Right kidney (tissue), 1 donor: Measurements from ENCODE around the gene CCT6A.
"Not testable (repeated sequence)": the region's sequence is repeated elsewhere in the genome, so short reads cannot be mapped to it uniquely, and the experiment has no call there.

Experiments
- DNase-seq: peaks from one replicate; pipeline ENCODE4 v3.0.0-alpha.2; 2016

The CCT6A gene

DNA sequence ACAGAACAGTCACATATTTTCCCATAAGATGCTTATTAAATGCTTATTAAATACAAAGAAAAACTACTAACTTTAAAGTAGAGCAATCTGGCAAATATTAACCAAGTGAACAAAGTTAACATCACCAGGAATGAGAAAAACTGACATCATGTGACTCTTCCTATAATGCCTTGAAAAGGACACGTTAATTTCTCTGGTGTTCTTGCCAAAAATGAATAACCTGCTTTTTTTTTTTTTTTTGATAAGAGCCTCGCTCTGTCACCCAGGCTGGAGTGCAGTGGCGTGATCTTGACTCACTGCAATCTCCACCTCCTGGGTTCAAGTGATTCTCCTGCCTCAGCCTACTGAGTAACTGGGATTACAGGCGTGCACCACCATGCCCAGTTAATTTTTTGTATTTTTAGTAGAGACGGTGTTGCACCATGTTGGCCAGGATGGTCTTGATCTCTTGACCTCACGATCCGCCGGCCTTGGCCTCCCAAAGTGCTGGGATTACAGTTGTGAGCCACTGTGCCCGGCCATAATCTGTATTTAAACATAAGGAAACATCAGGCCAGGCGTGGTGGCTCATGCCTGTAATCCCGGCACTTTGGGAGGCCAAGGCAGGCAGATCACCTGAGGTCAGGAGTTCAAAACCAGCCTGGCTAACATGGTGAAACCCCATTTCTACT is 4.0 kb upstream of the CCT6A start:
- not testable (repeated sequence) for DNase-seq

DNA sequence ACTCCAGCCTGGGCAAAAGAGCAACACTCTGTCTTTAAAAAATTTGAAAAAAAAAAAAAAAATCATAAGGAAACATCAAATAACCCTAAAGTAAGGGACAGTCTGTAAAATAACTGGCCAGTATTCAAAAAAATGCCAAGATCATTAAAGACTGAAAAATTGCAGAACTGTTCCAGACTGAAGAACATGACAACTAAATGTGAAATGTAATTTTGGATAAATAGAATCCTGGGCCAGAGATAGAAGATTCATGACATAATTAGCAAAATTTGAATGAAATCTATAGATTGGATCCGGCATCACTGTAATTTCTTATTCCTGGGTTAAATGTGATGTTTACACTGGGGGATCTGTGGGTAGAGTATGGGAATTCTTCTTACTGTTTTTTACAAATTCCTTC is 3.3 kb upstream of the CCT6A start:
- no peak for DNase-seq

DNA sequence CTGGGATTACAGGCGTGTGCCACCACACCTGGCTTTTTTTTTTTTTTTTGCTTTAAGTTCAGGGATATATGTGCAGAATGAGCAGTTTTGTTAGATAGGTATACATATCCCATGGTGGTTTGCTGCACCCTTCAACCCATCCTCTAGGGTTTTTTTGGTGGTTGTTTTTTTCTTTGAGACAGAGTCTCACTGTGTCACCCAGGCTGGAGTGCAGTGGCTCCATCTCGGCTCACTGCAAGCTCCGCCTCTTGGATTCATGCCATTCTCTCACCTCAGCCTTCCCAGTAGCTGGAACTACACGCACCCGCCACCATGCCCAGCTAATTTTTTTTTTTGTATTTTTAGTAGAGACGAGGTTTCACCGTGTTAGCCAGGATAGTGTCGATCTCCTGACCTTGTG is 2.8 kb upstream of the CCT6A start:
- not testable (repeated sequence) for DNase-seq

DNA sequence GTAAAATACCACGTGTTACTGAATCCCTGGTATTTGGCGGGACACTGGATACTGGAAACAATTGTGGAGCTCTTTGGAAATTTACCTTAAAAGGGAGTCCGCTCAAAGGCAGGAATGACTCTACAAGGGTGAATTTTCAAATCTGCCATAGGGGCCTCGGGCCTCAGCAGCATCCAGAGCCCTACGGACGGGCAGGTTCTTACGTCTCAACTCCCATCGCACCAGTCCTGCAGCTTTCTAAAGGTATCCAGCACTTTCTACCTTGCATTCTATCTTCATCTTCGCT is 569 bp upstream of the CCT6A start:
- no peak for DNase-seq

DNA sequence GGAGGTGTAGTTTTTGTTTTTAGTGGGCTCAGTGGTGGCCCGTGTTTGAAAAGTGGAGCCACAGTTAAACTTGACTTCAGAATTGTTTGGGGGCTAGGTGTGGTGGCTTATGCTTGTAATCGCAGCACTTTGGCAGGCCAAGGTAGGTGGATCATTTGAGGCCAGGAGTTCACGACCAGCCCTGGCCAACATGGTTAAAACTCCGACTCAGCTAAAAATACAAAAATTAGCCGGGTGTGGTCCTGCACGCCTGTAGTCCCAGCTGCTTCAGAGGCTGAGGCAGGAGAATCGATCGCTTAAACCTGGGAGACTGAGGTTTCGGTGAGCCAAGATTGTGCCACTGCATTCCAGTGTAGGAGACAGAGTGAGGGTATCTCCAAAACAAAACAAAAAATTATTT is 1.8 kb downstream of the CCT6A start:
- DNase-seq, result no peak

DNA sequence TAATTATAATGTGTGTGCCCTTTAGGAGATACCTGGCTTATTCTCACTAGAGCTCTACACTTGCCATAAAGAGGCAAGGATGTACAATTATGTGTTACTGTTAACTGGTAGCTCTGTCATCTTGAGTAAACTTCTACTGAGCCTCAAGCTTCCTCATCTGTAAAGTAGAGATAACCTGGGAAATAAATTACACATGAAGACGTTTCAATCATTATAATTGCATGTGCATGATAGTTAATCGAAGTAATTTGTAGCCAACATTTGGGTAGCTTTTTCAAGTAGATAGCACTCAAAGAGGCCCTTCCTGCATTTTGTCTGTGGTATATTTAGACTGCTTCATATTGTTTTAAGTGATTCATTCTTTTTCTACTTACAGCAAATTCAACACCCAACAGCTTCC is 2.4 kb downstream of the CCT6A start:
- DNase-seq, result no peak

DNA sequence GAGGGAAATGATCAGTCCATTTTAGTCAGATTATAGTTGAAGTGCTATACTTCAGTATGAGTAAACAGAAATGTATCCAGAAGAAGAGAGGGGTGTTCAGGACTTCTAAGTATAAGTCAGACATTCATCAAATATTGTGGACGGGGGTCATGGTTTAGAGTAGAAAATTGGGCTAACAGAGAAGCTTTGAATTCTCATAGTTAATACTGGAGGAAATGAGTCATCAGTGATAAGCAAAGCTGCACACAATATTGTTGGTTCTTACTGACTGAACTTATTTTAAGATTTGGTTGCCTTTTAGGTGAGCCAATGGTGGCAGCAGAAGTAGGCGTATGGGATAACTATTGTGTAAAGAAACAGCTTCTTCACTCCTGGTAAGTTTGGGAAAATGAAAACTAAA is 10.8 kb downstream of the CCT6A start:
- no peak for DNase-seq

DNA sequence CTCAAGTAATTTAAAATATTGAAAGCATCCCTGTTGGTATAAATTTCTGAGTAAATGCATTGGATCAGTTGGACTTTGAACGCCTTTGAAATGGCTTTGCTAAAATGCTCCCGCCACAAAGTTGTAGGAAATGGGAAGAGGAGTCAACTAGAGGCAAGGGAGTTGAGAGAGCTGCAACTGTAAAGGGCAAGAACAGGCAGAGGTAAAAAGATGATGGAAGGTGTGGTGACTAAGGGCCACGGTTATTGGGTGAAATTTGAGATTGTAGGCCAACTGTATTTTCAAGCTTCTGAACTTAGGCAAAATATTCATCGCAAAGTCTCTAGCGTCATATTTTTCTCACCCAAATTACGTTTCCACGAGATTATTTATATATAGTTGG is 11.9 kb downstream of the CCT6A start:
- no peak for DNase-seq

DNA sequence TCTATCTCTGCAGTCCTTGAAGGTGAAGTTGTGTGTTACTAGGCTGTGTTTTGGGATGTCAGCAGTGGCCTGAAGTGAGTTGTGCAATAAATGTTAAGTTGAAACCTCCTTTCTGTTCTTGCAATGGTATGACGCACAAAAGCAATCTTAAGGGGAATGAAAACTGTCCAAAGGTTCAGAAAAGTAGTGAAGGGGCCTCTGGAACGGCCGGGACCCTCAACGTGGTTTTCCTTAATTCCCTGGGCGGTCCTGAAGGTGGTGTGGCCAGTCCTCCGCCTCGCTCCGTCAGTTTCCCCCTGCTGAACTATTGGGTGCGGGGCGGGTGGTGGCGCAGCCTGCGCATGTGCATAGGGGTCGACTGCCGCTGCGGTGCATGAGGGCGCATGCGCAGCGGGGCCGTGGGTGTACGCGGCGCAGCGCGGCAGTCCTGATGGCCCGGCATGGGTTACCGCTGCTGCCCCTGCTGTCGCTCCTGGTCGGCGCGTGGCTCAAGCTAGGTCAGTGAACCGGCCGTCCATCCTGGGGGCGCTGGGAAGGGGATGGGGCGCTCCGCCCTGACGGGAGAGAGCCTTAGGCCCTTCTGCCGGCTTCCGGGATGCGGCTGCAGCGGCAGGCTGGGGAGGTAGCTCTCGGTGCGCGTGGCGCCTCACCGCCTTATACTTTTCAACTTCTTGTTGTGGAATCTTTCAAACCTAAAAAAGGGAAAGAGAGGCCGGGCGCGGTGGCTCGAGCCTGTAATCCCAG is 12.5 kb downstream of the CCT6A start, which contains the start of gene SUMF2:
SUMF2 (plus strand) TSS at position 405 of the 744 bp plus-strand sequence; CDS start at position 431, 26 bp downstream.
- peak; percentile 97 for DNase-seq

DNA sequence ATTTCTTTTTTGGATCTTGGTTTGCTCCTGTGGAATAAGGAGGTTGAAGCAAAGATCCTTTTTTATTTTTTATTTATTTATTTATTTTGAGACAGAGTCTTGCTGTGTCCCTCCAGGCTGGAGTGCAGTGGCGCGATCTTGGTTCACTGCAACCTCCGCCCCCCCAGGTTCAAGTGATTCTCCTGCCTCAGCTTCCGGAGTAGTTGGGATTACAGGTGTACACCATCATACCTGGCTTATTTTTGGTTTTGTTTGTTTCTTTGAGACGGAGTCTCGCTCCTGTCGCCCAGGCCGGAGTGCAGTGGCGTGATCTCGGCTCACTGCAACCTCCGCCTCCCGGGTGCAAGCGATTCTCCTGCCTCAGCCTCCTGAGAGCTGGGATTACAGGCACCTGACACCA is 14.8 kb downstream of the CCT6A start:
- not testable (repeated sequence) for DNase-seq

DNA sequence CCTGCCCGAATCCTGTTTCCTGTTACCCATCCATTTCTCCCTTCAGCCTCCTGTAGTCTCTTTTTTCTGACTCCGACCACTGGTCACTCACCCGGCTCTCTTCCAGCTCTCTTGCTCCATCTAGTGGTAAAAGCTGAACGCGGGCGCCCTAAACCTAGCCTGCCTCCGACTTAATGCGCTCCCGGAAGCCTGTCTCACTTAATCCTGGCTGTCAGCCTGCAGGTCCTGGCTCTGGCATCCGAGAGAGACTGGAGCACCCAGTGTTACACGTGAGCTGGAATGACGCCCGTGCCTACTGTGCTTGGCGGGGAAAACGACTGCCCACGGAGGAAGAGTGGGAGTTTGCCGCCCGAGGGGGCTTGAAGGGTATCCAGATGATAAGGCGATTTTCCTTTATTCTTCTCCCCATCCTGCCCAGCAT is 22.8 kb downstream of the CCT6A start:
- DNase-seq, result peak; percentile 74

DNA sequence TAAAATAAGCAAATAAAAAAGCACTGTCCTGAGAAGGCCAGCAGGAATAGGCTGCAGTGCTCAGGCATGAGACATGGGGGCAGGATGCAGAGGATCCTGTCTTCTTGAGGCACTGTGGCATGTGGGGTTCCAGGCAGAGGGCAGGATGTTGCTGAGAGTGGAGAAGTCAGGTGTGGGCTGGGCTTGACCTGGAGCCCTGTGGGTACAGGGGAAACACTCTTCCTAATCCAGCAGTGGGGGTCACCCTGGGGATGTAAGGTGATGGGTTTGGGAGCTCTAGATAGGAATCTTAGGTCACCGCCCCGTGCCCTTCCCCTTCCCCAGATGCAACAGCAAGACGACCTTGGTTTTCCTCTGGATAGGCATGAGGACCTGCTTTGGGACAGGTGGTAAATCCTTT is 26.1 kb downstream of the CCT6A start:
- no peak for DNase-seq

DNA sequence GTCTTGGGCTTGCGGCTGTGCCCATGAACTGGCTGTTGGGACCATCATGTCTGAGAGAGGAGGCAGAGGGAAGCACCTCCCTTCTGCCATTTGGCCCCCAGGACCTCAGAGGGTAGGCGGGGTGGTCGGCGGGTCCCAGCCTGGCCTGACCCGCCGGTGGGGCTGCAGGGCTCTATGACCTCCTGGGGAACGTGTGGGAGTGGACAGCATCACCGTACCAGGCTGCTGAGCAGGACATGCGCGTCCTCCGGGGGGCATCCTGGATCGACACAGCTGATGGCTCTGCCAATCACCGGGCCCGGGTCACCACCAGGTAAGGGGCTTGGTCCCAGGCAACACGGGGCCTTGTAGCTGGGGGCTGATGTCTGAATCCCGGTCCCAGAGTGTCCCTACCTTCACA is 26.6 kb downstream of the CCT6A start:
- no peak for DNase-seq

DNA sequence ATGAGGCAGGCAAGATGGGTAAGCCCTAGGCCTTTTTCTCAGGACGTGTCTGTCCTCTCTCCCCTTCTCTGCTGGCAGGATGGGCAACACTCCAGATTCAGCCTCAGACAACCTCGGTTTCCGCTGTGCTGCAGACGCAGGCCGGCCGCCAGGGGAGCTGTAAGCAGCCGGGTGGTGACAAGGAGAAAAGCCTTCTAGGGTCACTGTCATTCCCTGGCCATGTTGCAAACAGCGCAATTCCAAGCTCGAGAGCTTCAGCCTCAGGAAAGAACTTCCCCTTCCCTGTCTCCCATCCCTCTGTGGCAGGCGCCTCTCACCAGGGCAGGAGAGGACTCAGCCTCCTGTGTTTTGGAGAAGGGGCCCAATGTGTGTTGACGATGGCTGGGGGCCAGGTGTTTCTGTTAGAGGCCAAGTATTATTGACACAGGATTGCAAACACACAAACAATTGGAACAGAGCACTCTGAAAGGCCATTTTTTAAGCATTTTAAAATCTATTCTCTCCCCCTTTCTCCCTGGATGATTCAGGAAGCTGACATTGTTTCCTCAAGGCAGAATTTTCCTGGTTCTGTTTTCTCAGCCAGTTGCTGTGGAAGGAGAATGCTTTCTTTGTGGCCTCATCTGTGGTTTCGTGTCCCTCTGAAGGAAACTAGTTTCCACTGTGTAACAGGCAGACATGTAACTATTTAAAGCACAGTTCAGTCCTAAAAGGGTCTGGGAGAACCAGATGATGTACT is 28.1 kb downstream of the CCT6A start:
- DNase-seq, result no peak

DNA sequence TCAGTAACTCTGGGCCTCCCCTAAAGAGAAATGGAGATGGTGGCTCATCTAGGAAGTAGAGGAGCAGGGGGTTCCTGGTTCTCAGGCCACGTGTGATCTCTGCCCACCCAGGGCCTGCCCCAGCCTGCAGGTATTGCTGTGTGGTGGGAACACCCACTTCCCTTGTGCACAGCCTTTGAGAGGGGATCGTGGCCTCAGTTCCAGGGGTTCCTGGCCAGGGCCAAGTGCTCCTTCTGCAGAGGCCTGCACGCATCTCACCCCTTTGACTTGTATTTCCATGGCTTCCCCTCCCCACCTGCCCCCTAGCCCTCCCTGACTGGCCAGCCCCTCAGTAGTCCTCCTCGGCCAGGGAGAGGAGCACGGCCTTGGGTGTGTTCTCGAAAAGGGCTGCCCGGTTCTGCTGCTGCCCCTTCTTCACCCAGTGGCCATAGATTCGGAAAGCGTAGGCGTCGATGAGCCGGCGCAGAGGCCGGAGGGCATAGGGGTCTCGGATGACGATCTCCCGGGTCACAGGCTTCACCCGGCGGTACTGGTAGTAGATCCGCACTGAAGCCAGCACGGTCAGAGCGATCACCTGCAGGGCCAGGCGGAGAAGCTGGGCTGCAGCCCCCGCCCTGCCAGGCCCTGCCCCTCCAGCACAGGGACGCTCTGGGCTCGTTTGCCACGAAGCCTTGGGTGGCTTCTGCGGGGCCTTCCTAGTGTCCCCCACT is 29.3 kb downstream of the CCT6A start:
- not testable (repeated sequence) for DNase-seq

DNA sequence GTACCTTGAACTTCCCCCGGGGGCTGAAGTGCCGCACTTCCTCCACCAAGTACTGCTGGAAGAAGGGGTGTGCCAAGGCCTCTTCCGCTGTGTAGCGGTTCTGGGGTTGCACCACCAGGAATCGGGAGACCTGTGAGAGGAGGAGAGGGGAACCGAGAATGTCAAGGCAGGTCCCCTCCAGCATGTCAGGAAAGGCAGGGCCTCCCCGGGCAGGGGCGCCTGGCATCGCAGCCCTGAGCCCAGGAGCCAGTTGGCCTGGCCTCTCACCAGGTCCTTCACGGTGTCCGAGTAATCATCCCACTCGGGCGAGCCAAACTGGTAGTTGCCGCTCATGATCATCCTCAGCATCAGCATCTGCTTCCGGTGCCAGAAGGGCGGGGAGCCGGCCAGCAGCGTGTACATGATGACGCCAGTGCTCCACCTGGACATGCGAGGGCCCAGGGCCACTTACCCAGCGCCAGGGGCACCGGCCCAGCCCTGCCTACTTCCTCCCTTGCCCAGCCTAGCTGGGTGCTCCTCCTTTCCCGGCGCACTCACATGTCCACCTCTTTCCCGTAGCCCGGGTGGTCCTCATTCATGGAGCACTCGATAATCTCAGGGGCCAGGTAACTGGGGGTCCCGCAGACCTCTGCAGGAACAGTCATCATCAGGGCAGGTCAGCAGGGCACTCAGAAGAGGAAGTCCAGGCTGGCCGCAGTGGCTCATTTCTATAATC is 30.2 kb downstream of the CCT6A start:
- no peak for DNase-seq

DNA sequence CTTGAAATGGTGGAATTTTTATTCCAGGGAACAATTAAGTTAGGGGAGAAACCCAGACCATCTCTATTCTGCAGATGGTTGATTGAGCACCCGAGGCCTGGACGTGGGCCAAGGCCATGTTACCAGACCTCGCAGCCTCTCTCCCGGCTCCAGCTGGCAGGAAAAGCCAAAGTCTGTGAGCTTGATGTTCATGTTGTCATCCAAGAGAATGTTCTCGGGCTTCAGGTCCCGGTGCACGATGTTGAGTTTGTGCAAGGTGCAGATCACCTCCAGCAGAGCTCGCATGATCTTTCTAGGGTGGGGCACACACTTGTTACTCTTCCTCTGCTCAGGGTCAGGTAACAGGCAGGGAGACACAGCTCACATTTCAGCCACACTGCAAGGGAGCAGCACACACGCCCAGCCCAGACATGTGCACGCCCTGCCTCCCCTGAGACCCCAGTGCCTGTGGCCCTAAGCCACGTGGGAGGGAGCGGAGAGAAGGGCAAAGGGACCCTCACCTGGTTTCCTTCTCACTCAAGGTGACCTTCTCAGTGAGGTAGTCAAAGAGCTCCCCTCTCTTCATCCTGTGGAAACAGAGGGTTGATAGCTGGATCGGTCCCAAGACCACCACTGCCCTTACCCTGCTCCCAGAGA is 31.7 kb downstream of the CCT6A start:
- DNase-seq, result no peak

DNA sequence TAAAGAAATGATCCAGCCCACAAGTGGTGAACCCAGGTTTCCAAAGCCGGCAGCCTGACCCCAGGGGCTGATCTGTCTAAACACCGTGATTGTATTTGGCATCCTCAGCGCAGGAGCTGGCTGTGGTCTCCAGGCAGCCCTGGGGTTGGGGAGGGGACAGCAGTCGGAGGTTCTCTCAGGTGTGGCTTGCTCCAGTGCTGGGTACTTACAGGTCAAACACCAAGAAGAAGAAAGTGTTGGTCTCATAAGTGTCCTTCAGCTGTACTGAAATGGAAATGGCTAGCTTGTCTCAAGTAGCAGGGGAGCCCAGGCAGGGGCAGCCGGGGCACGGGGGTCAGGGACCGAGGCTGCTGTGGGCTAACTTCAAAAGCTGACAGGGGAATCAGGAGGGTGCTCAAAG is 35.2 kb downstream of the CCT6A start:
- DNase-seq, result no peak

DNA sequence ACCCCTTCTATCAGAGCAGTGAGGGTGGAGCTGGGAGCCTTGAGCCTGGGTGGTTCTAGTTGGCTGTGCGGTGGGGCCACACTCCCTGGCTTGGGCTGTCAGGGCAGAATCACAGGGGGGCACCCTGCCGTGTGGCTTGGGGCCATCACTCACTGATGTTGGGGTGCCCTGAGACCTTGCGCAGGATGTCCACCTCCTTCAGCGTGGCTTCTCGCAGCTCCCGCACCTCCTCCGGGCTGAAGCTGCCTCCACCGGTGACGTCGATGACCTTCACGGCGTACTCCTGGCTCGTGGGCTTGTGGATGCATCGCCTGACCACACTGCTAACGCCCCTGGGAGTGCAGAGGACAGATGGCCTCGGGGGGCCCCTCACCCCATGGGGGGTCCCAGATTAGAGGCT is 35.9 kb downstream of the CCT6A start:
- DNase-seq, result no peak

DNA sequence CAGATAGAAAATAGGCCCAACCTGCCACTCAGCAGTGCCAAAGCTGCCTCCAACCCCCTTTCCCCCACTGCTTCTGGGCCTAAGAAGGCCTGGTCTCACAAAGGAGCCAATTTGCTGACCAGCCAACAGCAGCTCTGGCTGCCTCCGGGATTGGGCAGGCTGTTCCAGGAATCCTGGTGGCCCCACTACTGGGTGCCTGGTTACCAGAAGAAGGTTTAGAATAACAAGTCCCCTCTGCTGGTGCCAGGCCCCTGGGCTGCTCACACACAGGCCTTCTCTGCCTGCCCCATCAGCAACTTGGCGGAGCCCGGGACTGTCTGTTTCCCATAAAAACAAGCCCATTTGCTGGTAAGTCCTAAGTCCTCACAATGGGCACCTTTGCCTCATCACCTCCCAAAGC is 40.0 kb downstream of the CCT6A start:
- DNase-seq, result no peak

DNA sequence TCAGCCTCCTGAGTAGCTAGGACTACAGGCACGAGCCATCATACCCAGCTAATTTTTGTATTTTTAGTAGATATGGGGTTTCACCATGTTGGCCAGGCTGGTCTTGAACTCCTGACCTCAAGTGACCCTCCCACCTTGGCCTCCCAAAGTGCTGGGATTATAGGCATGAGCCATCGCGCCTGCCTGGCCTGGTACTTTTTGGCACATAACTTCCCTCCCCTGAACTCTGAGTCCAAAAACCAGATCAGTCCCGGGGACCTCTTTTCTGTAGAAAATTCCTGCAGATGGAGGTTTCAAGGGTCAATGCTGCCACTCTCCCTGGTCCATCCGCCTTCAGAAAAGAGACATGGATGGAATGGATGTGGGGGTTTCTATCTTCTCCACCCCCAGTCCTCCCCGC is 40.8 kb downstream of the CCT6A start:
- DNase-seq, result not testable (repeated sequence)
